ENCODE data around the gene SGF29.
"Not testable (repeated sequence)": the region's sequence is repeated elsewhere in the genome, so short reads cannot be mapped to it uniquely, and the experiment has no call there.

Gene SGF29

DNA sequence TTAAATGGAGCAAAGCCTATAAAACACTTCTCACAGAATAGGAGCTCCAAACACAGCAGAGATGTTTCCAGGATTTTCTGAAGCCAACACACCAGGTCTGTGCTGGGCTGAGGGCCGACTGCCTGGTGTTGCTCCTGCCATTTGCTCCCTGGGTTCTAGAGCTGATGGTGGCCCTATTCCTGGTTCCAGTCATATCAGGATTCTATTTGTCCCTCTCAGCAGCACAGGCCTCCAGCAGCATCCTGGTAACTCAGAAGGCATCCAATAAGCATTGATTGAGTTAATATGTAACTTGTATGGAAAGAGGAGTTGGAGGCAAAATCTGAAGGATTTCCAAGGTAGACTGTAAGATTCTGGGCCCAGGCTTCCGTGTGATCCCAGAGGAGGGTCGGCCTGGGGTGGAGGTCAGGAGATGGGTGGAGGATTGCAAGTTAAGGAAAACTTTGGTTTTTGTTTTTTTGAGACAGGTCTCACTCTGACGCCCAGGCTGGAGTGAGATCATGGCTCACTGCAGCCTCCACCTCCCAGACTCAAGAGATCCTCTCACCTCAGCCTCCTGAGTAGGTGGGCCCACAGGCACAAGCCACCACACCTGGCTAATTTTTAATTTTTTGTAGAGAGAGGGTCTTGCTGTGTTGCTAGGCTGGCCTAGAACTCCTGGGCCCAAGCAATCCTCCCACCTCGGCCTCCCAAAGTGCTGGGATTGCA is 20.6 kb upstream of the SGF29 start:
- no peak for DNase-seq (ENCODE audit: low read depth in 2 of 2)

DNA sequence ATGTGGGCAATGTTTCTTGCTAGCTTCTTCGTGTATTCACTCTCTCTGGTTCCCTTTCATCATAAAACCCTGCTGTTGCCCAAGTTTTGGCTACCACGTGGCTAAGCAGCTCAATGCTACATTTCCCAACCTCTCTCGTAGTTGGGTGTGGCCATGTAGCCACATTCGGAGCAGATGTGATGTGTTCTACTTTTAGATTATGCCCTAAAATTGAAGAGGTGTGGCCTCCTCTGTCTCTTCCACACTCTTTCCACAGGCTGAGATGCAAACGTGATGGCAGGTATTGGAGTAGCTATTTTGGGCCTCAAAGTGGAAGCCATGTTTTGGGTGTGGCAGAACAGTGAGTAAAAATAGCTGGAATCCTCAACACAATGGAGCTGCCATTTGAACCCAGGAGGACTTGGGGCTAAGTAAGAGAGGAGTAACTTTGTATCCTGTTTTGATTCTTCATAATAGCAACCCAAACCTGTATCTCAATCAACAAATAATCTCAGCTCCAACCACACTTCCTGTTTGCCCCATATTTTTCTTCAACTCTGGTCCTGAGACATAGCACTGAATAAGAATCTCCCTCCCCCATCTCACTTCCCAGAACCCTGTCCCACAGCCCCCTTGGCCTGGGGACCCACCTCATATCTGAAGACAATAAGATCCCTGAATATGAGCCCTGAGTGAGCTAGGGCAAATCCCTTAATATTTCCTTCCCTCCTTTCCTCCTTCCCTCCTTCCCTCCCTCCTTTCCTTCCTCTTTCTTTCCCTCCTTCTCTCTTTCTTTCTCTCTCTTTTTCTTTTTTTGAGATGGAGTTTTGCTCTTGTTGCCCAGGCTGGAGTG is 19.0 kb upstream of the SGF29 start:
- no peak for DNase-seq (ENCODE audit: low read depth in 2 of 2)

DNA sequence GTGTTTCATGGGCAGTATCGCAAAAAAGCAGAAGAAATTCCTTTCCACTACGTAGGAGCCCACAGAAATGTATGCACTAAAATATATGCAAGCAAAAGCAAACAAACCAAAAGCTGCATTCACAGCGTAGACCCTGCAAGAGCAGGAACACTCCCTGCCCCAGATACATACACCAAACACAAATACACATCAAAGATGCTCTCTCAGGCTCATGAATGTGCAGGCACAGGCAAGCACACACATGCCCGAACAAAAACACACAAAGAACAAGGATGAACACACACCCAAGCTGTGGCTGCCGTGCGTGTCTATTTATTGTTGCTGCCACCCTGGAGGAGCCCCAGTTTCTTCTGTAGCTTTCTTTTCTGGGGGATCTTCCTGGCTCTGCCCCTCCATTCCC is 16.6 kb upstream of the SGF29 start:
- no peak for DNase-seq (ENCODE audit: low read depth in 2 of 2)

DNA sequence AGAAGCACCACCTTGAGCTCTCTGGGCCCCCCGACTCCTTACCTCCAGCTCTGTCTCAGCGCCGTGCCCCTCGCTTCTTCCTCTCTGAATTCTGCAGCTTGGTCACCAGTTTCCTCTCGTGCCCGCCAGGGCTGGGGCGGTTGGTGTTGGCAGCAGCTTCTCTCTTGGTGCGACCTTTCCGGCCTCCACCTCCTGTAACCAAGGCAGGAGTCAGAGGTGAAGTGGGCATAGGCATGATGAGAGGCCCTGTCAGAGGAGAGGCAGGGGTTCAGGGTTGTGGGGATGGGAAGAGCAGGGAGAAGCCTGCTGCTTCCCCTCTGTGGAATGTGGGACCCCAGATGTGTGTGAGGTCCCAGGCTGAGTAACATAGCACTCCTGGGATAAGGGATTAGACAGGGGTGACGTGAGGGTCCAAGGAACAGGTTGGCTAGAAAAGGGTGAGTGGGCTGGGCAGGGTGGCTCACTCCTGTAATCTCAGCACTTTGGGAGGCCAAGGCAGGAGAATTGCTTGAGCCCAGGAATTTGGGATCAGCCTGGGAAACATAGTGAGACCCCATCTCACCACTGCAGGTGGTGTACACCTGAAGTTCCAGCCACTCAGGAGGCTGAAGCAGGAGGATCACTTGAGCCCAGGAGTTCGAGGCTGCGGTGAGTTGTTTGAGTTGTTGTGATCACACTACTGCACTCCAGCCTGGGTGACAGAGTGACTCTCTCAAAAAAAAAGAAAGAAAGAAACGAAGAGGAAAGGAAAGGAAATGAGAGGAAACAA is 15.6 kb upstream of the SGF29 start:
- no peak for DNase-seq (ENCODE audit: low read depth in 2 of 2)

DNA sequence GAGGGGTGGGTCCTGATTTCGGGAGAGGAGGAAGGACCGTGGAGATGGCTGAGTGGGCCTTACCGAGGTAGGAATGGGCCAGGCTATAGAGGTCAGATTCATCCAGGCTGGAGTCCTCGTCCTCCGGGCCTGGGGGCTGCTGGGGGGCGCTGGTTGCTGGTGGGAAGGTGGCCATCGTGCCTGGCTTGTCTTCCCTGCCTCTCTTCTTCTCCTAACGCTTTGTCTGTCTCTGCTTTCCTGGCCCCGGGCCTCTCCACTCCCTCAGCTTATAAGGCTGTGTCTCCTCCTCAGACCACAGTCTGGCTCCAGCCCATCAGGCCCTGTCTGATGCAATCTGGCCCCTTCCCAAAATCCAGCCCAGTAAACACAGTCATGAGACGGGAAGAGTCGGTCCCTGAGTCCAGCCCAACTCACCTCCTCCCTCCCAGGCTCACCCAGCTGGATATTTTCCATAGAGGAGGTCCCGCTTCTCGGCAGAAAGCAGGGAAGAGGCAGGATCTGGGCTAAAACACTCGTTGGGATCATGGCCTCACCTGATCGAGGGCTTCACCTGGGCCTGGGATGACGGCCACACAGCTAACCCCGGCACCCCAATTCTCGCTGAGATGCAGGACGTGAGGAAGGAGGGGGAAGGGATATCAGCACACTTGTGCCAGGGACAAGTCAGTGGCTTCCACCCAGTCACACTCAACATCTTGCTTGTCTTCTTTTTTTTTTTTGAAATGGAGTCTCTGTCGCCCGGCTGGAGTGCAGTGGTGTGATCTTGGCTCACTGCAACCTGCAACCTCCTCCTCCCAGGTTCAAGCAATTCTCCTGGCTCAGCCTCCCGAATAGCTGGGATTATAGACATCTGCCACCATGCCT is 14.8 kb upstream of the SGF29 start, which contains the start of gene NUPR1:
TSS of gene NUPR1 (minus strand) at position 242 of the 864 bp plus-strand sequence. CDS start at position 175, 67 bp downstream.
- DNase-seq (ENCODE audit: low read depth in 2 of 2), result no peak

DNA sequence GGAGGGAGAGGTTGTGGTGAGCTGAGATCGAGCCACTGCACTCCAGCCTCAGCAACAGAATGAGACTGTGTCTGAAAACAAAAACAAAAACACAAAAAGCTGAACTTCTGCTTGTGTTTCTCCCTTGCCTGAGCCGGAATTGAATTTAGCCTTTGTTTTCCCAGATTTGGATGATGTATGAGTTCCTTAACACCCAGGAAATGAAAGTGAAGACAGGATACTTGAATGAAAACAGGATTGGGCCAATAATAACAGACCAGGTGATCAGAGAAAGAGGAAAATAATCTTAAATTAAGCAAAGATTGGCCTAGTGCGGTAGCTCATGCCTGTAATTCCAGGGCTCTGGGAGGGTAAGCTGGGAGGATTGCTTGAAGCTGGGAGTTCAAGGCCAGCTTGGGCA is 13.4 kb upstream of the SGF29 start:
- DNase-seq (ENCODE audit: low read depth in 2 of 2), result no peak

DNA sequence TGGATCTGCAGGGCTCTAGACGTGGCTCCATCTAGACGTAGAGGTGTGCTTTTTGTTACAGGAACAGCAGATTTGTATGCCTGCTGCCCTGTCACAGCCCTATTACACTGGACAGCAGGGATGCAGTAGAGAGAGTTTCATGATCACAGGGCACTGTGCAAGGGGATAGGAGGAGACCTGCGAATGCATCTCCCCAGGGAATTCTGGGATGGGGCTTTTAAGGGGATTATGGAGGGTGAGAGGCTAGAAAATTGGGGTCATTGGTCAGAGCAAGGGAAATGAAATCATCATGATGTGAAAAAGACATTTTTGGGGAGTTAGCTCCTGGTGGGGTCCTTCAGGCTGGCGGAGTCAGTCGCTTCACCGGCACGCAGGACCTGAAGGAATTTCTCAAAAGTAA is 11.1 kb upstream of the SGF29 start:
- no peak for DNase-seq (ENCODE audit: low read depth in 2 of 2)

DNA sequence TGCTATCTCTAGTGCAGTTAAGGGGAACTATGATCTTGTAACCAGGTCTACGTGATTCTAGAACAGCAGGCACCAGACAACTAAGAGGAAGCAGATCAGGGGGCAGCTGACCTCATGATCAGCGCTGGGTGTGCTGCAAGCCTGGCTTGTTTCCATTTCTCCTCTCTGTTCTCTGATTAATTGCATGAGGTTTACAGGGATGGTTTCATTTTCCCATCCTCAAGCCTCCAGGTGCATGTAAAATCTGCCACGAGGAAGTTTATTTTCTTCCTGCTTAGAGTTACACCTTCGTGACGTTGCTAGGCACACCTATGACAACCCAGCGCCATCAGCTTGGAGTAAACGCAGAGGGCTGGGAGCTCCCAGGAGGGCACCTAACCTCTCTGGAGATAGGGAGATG is 10.6 kb upstream of the SGF29 start:
- DNase-seq (ENCODE audit: low read depth in 2 of 2), result no peak

DNA sequence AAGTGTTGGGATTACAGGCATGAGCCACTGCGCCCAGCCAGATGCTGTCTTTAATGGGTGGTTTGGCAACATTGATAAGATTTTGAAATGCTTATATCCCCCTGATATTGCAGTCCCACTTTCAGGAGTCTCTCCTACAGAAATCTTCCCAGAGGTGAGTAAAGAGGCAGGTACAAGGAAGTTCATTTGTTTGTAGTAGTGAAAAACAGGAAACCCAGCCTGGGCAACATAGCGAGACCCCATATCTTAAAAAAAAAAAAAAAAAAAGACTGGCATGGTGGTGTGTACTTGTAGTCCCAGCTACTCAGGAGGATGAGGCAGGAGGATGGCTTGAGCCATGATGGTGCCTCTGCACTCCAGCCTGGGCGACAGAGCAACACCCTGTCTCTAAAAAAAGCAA is 8.7 kb upstream of the SGF29 start:
- no peak for DNase-seq (ENCODE audit: low read depth in 2 of 2)

DNA sequence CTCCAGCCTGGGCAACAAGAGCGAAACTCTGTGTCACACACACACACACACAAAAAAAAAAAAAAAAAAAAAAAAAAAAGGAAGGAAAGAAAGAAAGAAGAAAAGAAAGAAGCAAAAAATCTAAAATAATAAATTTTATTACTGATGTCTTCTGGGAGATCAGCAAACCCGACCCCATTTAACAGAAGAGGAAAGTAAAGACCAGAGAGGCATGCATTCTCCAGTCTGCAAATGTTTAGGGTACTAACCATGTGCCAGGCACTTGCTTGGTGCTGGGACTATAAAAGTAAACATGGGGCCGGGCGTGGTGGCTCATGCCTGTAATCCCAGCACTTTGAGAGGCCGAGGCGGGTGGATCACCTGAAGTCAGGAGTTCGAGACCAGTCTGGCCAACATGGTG is 7.8 kb upstream of the SGF29 start:
- DNase-seq (ENCODE audit: low read depth in 2 of 2), result not testable (repeated sequence)

DNA sequence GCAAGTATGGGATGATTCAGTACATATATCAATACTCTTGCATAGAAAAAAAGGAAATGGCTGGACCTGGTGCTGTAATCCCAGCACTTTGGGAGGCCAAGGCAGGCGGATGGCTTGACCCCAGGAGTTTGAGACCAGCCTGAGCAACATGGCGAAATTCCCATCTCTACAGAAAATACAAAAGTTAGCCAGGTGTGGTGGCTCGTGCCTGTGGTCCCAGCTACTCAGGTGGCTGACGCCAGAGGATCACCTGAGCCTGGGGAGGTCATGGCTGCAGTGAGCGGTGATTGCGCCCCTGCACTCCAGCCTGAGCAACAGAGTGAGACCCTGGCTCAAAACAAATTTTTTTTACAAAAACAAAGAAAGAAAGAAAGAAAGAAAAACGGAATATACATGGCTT is 7.1 kb upstream of the SGF29 start:
- no peak for DNase-seq (ENCODE audit: low read depth in 2 of 2)

DNA sequence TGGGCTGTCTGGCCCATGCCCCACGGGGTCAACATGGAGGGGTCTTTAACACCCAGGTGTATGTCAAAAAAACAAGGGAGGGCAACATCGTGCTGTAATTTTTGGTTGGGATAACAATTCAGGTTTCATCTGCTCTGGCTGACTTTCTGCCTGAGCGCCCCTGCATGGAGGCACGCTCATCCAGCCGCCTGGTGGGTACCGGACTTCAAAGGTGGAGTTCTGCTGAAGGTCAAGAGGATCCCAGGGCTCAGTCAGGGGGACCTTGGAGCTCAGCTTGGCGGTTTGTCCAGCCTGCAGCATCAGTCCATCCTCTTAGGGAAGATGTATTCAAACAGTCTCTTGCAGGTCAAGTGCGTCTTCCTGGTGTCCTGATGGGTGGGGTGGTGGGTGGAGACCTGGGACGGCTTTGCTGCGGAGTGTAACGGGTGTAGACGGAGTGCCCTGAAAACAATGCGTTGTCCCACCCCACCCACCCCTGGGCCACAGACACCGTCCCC is 5.4 kb upstream of the SGF29 start:
- no peak for DNase-seq (ENCODE audit: low read depth in 2 of 2)

DNA sequence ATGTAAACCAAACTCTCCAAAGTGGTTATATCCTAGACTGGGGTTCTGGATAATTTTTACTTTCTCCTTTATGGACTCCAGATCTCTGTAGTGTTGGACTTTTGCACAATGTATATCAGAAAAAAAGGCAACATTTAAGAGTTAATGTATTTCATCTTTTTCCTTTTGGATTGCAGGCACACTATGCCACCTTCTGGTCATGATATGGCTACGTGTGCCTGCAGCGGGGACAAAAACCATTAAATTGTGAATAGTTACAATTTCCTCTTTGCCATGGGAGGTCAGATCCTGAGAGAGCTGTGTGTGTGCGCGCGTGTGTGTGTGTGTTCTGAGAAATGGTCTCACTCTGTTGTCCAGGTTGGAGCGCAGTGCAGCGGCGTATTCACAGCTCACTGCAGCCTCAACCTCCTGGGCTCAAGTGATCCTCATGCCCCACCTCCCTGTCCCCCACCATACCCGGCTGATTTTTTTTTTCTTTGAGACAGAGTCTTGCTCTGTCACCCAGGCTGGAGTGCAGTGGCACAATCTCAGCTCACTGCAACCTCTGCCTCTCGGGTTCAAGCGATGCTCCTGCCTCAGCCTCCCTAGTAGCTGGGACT is 4.3 kb upstream of the SGF29 start:
- DNase-seq (ENCODE audit: low read depth in 2 of 2), result no peak

DNA sequence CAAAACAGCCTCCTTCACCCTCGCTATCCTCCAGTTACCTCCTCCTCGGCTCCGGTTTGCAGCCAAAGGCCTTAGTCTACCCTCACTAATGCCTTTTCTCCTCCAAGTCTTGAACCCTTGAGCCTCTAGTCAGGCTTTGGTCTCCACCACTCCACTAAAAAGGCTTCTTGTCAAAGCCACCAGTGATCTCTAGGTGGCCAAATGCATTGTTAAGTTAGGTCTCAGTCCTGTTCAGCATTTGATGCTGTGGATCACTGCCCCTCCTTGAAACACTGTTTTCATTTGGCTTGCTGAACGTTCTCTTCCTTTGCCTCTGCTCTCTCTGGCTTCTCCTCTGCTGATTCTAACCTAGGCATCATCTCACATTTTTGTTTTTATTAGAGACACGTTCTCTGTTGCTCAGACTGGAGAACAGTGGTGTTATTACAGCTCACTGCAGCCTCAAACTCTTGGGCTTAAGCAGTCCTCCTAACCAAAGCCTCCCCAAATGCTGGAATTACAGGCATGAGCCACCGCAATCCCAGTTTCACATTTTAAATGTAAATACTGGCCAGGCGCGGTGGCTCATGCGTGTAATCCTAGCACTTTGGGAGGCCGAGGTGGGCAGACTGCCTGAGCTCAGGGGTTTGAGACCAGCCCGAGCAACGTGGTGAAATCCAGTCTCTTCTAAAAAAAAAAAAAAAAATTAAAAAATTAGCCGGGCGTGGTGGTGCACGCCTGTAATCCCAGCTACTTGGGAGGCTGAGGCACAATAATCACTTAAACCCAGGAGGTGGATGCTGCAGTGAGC is 1.1 kb downstream of the SGF29 start:
- DNase-seq (ENCODE audit: low read depth in 2 of 2), result no peak

DNA sequence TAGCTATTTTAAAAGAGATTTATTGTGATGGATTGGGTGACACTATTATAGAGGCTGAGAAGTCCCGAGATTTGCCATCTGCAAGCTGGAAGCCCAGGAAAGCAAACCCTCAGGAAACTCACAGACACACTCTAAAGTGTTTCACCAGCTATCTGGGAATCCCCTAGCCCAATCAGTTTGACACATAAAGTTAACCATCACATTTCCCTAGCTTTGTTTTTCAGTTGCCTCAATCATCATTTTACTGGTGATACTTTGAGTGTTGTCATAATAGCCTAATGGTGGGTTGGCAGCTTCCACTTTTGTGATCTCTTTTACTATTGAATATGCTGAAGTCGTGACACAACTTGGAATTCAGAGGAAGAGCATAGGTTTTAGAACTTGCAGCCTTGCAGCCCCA is 1.8 kb downstream of the SGF29 start:
- DNase-seq (ENCODE audit: low read depth in 2 of 2), result no peak

DNA sequence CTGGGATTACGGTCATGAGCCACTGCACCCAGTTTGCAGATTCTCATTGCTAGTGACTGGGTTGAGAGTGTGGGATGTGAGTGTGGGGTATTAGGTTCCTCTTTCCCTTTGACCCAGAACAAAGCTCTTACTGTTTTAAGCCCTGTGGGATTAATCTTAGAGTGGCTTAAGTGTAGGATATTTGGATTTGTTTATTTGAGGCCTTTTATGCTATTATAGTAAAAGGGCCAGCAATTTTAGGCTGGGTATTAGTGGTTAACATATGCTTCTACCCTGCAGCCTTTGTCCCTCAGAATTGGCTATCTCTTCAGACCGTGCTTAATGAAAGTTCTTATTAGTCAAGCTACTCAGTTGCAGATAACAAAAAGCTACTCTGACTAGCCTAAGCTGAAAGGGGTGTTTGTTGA is 3.2 kb downstream of the SGF29 start:
- DNase-seq (ENCODE audit: low read depth in 2 of 2), result no peak

DNA sequence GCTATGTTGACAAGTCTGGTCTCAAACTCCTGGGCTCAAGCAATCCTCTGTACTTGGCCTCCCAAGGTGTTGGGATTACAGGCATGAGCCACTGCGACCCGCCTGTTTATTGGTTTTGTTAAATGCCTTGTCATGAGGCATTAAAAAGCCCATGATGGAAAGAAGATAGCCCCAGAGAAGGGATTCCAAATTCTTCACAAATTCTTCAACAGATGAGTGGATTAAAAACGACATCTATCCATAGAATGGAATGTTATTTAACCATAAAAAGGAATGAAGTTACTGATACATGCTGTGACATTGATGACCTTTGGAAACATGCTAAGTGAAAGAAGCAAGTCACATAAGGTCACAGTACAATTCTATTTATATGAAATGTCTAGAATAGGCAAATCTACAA is 4.7 kb downstream of the SGF29 start:
- DNase-seq (ENCODE audit: low read depth in 2 of 2), result no peak

DNA sequence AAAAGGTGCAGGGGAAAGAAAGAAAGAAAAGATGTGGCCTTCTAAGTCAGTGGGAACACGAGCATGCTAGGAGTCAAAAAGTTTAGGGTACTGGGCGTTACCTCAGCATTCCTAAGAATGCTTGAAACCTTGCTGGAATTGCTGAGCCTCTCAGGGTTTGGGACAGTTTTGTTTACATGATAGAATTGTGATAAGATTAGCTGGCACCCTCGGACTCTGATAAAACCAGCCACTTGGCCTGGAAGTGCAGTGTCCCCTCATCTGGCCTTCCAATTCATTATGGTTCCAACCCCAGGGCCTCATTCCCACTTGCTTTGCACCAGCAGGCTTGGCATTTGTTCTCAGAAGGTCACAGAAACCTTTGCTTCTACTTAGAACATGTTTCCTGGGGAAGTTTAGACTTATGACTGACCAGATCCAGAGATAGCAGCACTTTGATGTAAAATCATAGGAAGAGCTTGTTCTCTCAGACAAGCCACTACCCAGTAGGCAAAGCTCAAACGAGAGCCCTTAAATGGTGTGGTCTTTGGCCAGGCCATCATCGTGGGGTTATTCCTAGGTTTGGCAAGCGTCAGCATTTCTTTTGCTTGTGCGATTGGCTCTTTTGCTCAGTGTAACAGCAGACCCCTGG is 8.0 kb downstream of the SGF29 start:
- DNase-seq (ENCODE audit: low read depth in 2 of 2), result no peak

DNA sequence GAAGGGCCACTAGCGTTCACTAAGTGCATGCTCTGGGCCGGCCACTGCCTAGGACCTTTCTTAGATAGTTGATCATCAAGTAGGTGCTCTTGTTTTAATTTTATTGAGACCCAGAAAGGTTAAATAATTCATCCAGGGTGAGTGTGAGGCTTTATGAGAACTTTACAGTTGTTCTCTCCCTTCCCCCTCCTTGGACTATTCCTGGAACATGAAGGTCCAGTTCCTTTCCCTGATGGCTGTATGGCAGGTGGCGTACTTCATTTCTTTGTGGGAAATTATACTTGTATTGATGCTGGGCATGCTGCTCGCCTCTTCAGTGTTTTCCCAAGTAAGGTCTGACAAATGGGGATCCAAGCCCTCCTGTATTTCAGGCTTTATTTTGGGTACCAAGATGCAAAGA is 8.5 kb downstream of the SGF29 start:
- DNase-seq (ENCODE audit: low read depth in 2 of 2), result no peak

DNA sequence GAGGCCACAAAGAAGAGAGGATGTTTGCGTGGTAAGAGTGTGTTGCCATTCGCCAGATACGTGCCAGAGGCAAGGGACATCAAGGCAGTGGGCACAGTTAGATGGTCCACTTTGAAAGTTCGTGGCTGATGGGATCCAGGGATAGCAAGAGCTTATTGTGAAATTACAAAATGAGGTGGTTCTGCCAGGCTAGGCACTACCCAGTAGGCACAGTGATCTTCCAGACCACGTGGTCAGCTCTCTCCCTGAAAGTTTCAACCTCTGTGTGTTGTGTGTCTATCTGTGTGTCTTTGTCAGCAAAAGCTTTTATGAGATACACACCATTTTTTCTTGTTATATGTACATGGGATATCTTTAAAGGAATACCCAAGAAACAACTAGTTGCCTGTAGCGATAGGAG is 9.5 kb downstream of the SGF29 start:
- DNase-seq (ENCODE audit: low read depth in 2 of 2), result no peak

Data from stimulated activated CD8-positive, alpha-beta memory T cell treated with anti-CD3 and anti-CD28 coated beads, Interleukin-7, amount 100 ng/mL, for 4 hours (primary cell).